ENCODE data around the gene SCT.

DNA sequence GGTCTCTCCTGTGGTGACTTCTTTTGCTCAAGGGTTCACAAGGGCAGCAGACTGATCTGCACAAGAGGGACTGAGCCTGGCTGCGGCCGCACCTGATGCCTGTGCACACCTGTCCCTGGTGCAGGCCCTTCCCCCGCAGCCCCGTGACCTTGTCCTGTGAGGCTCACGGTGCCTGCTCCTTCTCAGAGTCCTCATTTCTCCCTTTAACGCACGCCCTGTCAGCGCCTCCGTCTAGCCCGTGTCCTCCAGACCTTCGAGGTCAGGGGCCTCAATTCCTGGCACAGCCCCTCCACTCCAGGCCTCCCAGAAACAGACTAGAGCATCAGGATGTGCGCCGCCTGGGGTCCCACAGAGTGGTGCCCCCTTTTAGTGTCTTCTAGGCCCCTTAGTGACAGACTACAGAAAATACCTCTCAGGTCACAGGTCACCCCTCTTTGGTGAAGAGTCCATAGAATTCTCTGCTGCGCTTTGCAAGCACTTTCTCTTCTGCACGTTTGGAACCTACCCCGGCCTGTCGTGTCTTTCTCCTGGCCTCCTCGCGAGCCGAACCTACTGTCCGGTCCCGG is 9.0 kb upstream of the SCT start:
- TF ChIP-seq CTCF (IDR thresholded peaks at IDR 0.05) (no peak), EP300 (IDR thresholded peaks at IDR 0.05) (no peak), POLR2AphosphoS5 (IDR thresholded peaks at IDR 0.05) (no peak)

All from esophagus muscularis mucosa (tissue), 4 donors.